HG03060 (cell line): ENCODE results near the gene LSM11.
"Not testable (repeated sequence)": the region's sequence is repeated elsewhere in the genome, so short reads cannot be mapped to it uniquely, and the experiment has no call there.

Experiments used
- ATAC-seq: cut with Tn5 transposase; IDR thresholded peaks from one replicate; pipeline ENCODE4 v1.9.1; 2021; ENCODE audit warnings: low read depth, moderate number of reproducible peaks; ENCODE audit not compliant: unreplicated experiment

LSM11 gene

DNA sequence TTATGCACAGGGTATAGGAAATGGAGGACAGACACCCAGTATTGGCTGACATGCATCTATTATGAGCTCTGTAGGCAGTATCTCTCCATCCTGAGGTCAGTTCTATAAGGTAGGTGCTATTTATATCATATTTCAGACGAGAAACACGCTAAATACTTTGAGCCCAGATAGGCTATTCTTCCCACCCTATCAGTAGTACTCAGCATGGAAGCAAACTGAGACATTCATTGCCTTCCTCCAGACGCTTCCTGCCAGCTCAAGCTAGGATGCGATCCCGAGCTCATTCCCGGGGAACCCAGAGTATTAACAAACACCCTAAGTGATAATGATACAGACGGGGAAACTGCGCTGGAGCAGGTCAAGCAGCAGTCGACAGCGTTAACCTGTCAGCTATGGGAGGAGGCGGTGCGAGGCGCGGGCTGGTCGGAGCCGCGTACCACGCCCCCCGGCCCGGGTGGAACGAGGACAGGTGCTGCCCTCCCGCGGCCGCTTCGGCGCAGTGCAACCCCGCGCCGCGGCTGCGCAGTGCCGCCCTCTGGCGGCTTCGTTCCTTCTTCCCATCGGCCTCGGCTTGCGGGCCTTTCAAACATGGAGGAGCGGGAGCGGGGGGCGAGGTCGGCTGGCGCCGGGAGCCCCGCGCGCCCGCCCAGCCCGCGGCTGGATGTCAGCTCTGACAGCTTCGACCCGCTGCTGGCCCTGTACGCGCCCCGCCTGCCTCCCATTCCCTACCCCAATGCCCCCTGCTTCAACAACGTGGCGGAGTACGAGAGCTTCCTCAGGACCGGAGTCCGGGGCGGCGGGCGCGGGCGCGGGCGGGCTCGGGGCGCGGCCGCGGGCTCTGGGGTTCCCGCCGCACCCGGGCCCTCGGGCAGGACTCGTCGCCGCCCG, at the start of gene LSM11:
Gene LSM11 (plus strand): TSS at position 550 of the 888 bp plus-strand sequence. CDS start 39 bp downstream, at position 589.
- peak; percentile 50 for ATAC-seq

DNA sequence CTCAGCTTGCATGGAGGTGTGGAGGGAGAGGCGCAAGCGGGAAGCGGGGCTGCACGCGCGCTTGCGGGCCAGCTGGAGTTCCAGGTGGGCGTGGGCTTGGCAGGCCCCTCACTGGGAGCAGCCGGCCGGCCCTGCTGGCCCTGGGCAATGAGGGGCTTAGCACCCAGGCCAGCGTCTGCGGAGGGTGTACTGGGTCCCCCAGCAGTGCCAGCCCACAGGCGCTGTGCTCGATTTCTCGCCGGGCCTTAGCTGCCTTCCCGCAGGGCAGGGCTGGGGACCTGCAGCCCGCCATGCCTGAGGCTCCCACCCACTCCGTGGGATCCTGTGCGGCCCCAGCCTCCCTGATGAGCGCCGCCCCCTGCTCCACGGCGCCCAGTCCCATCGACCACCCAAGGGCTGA, 49.7 kb upstream of the LSM11 start:
- ATAC-seq = not testable (repeated sequence)

DNA sequence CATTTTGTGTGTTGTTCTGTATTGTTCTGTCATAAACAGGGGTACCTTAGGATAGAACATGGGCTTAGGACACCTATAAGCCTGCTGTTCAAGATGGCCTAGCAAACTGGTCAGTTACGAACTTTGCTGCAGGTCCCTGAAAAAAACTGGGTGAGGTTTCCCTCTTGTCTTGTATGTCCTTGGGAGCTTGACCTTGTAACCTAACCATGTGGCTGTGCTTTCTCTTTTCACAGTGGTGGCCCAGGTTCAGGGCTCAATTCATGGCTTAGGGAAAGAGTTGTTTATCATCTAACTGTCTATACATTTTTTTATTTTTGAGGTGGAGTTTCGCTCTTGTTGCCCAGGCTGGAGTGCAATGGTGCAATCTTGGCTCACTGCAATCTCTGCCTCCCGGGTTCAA, 47.4 kb upstream of the LSM11 start:
- ATAC-seq = not testable (repeated sequence)

DNA sequence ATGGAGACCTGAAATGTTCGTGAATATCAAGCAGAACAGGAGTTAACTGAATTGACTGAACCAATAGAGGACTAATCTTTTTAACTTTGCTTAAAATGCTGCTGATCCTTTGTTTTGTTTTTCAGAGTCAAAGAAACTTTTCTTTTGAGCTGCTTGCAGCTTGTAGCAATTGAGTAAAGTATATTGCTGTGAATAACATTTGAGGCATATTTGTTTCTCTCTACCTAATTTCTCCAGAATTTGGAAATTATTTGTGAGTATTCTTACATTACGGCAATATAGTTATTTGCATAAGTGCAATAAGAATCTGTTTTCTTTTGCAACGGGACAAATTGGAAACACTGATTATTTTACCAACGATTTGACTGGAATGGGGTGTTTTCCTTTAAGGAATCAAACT, 44.8 kb upstream of the LSM11 start:
- ATAC-seq = not testable (repeated sequence)

DNA sequence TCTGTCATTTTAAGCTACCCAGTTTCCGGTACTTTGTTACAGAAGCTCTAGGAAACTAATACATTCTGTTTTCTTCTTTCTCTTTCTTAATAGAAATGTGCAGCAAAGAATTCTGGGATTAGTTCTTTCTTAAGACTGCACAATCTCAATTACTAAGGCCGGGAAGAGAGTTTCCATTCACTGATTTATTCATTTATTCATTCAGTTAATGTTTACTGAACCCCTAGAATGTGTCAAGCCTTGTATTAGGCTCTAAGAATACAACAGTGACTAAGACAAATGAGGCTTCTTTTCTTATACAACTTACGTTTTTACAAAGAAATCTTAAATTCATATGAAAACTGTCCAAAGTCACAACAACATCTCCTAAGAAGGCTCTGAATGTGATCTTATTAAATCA, 39.8 kb upstream of the LSM11 start:
- no peak for ATAC-seq

DNA sequence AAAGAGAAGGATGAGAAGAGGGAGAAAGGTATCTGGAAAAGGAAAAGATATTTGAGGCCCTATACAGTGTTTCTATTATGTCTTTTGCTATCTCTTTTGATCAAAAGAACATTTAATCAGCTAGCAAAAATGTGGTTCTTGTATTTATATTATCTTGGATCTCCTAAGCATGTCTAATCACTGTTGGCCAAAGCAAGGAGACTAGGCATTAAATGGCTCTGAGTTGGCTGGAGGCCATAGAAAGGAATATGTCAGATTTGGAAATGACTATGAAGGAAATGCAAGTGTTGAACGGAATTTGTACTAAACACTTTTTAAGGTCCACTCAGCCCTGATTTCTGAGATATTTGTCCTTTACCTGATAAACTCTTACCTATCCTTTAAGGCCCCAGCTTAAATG, 34.6 kb upstream of the LSM11 start:
- no peak for ATAC-seq

DNA sequence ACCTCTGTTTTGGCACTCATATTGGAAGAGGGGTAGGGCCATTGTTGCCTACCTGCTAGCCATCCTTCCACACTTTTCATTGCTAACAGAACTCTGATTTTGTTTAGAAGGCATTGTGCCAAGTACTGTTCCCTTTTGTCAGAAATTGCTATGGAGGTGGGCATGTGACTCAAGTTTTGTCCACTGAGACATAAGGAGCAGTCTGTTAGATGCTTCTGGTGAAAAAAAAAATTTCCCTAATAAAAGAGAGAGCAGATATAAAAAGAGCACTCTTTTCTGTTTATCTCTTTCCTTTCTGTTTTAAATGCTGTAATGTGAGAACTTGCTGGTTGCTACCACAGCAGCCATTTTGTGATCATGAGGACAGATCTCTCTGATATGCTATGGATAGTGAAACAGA, 34.2 kb upstream of the LSM11 start:
- no peak for ATAC-seq

DNA sequence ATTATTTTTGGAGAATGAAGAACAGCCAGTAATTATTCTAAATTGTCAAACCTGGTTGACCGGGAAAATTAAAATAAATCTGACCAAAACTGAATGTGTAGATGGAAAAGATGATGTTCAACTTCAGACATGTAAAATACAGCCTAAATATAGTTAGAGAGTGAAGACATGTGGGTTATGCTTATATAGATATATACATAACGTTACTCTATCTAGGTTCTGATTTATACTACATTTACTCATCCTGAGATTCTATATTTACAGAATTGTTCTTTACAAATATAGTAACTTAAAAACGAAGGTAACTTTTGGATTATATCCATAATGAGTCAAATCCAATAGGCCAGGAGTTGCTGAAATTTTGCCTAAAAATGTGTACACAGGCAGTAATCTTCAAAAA, 33.1 kb upstream of the LSM11 start:
- ATAC-seq = no peak

DNA sequence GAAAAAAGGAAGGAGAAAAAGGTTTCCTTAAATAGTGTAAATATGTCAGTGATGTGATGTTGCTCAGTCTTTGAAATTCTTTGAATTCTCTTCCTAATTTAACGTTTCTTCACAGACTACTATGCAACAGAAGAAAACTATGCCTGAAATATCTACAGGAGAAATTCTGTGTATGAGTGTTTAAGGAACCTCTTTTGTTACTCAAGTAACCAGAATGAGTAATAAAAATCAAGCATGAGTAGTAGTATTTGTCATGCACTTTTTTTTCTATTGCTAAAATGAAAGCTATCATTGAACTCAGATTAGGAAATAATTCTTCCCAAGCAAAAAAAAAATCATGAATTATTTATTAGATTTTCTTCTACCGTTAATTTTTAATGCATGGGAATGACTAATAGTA, 32.6 kb upstream of the LSM11 start:
- ATAC-seq = no peak

DNA sequence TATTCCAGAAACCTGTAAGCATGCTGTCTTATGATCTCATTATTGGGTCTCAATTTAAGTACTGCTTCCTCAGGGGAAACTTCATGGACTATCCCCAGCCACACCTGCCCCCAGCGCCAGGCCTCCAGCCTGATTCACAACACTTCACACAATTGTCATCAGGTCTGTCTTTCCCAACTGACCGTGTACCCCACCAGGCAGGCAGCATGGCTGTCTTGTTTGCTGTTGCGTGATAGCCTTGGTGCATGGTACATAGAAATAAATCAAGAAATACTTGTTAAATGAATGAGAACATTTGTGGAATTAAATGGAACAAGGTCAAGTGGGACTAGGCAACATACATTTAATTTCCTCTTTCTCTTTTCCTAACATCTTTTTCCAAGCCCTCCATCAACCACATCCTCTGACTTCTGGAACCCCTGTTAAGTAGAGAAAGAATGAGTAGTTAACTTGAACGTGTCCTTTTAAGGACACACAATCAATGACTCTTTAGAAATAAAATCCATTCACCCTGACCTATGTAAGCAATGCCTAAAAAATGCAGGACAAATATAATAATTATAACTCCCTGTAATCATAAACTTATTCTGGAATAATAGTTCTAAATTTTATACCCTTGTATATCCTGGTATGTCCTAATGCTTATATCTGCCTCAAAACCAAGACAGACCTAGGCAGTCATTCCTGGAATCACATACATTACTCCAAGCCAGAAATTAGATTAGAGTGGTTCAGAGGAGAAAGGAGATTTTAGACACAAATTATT, 29.5 kb upstream of the LSM11 start:
- ATAC-seq = no peak

DNA sequence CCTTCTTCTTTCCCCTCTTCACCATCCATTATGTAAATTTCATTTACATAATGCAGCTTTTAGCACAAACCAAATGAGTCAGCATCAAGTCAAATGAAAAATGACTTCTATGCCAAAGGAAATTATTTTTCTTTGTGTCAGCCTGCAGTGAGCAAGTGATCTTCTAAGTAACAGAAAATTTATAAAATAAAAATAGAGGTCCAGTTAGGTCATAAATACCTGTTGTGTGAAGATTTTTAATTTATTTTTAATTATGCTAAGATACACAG, 29.0 kb upstream of the LSM11 start:
- ATAC-seq = no peak

DNA sequence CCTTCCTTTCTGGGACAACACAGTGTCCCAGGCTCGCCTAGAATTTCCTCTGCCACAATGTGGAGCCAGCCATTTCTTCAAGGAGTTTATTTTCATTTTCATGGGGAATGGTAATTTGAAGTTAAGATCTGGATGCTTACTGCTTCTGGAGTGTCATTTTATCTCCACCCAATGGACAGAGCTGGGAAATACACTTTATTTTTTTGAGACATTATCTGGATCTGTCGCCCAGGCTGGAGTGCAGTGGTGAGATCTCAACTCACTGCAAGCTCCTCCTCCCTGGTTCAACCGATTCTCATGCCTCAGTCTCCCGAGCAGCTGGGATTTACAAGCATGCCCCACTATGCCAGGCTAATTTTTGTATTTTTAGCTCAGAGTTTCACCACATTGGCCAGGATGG, 25.0 kb upstream of the LSM11 start:
- ATAC-seq = no peak

DNA sequence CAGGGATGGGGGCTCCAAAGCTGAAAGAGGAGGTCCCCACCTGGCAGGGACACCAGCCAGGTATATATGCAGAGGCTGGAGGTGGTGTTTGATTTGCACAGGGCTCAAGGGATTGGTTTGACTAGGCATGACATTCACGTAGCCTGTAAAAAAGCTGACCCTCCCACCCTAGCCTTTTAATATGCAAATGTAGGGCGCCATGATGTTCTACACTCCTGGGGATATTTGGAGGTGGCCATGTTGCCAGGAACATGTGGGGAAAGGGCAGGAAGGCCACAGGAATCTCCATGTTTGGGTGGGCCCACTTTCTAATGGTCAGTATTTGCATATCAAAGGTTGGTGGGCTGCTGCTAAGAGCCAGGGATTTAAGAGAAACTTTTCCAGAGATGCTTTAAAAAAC, 24.3 kb upstream of the LSM11 start:
- no peak for ATAC-seq

DNA sequence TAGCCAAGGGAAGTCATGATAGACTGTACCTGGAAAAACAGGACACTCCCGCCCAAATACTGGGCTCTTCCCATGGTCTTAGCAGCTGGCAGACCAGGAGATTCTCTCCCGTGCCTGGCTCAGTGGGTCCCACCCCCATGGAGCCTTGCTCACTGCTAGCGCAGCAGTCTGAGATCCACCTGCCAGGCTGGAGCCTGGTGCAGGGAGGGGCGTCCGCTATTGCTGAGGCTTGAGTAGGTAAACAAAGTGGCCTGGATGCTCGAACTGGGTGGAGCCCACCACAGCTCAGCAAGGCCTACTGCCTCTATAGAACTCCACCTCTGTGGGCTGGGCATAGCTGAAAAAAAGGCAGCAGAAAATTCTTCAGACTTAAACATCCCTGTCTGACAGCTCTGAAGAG, 22.4 kb upstream of the LSM11 start:
- ATAC-seq = no peak

DNA sequence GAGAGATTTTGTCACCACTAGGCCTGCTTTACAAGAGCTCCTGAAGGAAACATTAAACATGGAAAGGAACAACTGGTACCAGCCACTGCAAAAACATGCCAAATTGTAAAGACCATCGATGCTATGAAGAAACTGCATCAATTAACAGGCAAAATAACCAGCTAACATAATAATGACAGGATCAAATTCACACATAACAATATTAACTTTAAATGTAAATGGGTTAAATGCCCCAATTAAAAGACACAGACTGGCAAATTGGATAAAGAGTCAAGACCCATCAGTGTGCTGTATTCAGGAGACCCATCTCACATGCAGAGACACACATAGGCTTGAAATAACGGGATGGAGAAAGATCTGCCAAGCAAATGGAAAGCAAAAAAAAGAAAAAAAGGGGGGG, 20.6 kb upstream of the LSM11 start:
- not testable (repeated sequence) for ATAC-seq

DNA sequence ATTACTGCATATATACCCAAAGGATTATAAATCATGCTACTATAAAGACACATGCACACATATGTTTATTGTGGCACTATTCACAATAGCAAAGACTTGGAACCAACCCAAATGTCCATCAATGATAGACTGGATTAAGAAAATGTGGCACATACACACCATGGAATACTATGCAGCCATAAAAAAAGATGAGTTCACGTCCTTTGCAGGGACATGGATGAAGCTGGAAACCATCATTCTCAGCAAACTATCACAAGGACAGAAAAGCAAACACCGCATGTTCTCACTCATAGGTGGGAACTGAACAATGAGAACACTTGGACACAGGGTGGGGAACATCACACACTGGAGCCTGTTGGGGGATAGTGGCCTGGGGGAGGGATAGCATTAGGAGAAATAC, 16.9 kb upstream of the LSM11 start:
- not testable (repeated sequence) for ATAC-seq

DNA sequence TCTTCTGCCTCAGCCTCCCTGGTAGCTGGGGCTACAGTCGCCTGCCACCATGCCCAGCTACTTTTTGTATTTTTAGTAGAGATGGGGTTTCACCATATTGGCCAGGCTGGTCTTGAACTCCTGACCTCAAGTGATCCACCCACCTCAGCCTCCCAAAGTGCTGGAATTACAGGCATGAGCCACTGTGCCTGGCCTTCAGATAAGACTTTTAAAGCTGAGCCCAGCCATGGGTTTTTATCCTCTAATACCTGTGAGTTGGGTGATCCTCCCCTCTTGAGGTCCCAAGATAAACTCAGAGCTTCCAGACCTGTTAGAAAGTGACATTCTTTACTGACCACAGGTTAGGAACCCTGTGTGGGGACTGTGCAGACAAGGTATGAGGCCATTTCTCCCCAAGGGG, 15.7 kb upstream of the LSM11 start:
- ATAC-seq = not testable (repeated sequence)

DNA sequence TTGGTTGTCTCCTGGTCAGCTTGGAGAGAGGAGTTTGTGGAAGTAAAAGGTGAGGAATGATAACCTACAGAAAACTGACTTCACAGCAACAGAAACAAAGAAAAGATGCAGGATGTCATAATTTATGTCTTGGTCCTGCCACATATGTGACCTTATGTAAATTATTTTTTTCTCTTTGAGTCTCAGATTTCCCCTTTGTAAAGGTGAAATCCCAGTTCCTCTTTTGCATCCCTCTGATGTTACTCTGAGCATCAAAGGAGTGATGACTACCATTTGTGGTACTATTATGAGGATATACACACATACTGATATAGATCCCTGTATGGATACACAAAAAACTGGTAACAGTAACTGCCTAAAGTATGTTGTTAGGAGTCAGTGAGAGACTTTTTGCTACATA, 13.7 kb upstream of the LSM11 start:
- peak; percentile 85 for ATAC-seq

DNA sequence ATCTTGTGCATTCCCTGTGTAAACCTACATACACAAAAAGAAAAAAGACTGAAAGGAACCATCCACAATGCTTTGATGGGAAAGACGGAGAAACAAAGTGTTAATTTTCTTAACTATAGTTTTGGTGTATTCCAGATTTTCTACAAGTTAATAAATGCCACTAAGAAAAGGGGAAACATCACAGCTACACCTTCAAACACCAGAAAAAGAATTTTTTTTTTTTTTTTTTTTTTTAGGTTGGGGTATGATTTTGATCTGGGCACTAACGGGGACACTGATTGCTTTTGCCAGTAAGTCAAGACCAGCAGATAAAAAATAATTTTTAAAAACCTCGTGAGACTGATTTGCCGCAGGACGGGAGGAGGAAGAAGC, 12.6 kb upstream of the LSM11 start:
- no peak for ATAC-seq

DNA sequence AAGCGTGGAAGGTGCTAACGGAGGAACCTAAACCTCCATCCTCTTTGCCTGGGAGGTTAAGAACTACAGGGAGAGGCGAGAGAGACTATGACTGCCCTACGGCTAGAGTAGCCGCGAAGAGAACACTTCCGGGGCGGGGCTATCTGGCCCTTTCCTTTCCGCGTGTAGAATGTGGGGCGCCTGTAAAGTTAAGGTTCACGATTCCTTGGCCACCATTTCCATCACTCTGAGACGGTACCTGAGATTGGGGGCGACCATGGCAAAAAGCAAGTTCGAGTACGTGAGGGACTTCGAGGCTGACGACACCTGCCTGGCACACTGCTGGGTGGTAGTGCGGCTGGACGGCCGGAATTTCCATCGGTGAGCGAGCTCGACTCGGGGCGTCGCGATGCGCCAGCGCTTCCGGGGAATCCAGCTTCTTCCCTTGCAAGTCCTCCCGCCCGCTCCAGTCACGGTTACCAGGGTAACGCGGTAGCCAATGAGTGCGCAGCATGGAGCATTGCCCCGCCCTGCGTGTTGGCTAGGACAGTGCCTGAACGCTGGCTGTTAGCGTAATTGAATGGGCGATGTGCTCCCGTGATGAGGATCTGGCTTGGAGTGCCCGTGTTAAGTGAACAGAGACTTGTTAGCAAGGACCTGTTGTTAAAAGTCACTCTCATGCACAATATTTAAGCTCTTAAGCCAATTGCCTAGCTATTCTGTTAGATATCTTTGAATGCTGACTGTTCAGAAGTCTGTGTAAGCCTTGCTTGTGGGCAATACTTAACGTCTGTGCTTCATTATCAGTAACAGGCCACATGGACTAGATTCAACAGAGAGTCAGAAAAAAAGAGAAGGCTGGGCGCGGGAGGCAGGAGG, 12.0 kb upstream of the LSM11 start, which contains the start of gene THG1L:
Gene THG1L (plus strand): TSS at position 149 of the 858 bp plus-strand sequence. CDS start 21 bp downstream, at position 170.
- peak; percentile 79 for ATAC-seq

DNA sequence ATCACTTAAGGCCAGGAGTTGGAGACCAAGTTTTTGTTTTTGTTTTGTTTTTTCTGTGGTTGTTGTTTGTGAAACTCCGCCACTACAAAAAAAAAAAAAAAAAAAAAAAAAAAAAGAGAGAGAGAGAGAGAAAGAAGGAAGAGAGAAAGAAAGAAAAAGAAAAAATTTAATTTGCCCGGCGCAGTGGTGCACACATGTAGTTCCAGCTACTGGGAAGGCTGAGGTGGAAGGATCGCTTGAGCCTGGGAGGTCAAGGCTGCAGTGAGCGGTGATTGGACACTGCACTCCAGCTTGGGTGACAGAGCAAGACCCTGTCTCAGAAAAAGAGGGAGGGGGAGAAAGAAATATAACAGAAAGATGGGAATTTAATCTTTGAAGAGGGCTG, 11.4 kb upstream of the LSM11 start:
- no peak for ATAC-seq
